AG04450 (cell line): ENCODE data around the gene HEATR5A. TPM values are rescaled to one million over a fixed set of nuclear protein-coding genes. Genes with fewer than 3 reads are reported as not detected.
"Not testable (repeated sequence)": the region's sequence is repeated elsewhere in the genome, so short reads cannot be mapped to it uniquely, and the experiment has no call there.

ENCODE experiments used
- CTCF ChIA-PET: fragments of 300-600, 350-600 bp; formaldehyde crosslinking; extraction: SDS; loops from one replicate; lab custom pipeline; 2022; ENCODE audit warnings: antibody characterized with exemption, inconsistent platforms; lab: Charles Lee
- POLR2A ChIA-PET: fragments of 350-600 bp; formaldehyde crosslinking; extraction: SDS; loops from one replicate; lab custom pipeline; 2021; ENCODE audit warnings: antibody characterized with exemption, inconsistent platforms; lab: Yijun Ruan, JAX
- DNase-seq: peaks from one replicate; pipeline ENCODE4 v3.0.0-alpha.2; 2011; ENCODE audit warnings: low read depth, low spot score
- H3K27ac ChIP-seq: one replicate; pipeline ENCODE4 v1.5.1; 2012; ENCODE audit warnings: low read depth, low read length, control low read depth
- H3K27me3 ChIP-seq: one replicate; pipeline ENCODE4 v1.6.0; 2012; ENCODE audit warnings: low read length; ENCODE audit not compliant: control insufficient read depth, insufficient read depth
- H3K4me3 ChIP-seq: 2 replicates; pipeline ENCODE4 v1.5.1; 2011; ENCODE audit warnings: mild to moderate bottlenecking, low read depth, low read length, control low read depth
- H3K9me3 ChIP-seq: 2 replicates; pipeline ENCODE4 v1.5.1; 2012; ENCODE audit warnings: low read length; ENCODE audit not compliant: control insufficient read depth, insufficient read depth
- polyA plus RNA-seq: library from polyadenylated mRNA; depleted of rRNA; stranded (reverse); fragments of >200 nt; gene quantifications from 2 replicates; pipeline ENCODE4 v1.2.3, GENCODE V29; 2011
- TF ChIP-seq, protein P1 (sequence below): IDR thresholded peaks from 2 replicates; pipeline ENCODE4 v1.5.1; 2011; ENCODE audit warnings: low read depth, low read length, control low read depth, inconsistent platforms

Gene HEATR5A
- polyA plus RNA-seq, 1 experiment, result 35.4 TPM

DNA sequence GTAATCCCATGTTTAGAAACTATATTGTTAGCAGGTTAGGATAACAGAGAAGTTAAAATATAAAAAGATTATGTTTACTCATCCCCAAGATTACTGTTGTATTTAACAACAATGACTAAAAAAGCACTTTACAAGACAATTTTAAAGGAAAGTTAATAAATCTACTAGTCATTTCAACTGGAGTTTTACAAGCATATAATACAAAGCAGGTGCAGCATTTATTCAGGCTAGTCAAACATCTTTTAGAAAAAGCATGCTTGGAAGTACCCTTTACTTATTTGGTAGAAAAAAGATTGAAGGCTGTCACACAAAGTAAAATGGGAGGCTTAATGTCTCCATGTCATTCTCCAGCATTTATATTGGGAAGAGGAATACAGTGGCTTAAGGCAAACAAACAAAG lies 80.6 kb downstream of the HEATR5A start:
- ChIA-PET POLR2A (no interaction called here), CTCF (interaction anchor here (1.1 kb wide), 1 partner anchor 15 kb away, joined by 4 read pairs; no protein-coding TSS in a partner anchor)
- TF ChIP-seq, protein P1, sequence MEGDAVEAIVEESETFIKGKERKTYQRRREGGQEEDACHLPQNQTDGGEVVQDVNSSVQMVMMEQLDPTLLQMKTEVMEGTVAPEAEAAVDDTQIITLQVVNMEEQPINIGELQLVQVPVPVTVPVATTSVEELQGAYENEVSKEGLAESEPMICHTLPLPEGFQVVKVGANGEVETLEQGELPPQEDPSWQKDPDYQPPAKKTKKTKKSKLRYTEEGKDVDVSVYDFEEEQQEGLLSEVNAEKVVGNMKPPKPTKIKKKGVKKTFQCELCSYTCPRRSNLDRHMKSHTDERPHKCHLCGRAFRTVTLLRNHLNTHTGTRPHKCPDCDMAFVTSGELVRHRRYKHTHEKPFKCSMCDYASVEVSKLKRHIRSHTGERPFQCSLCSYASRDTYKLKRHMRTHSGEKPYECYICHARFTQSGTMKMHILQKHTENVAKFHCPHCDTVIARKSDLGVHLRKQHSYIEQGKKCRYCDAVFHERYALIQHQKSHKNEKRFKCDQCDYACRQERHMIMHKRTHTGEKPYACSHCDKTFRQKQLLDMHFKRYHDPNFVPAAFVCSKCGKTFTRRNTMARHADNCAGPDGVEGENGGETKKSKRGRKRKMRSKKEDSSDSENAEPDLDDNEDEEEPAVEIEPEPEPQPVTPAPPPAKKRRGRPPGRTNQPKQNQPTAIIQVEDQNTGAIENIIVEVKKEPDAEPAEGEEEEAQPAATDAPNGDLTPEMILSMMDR, result no peak
- Histone ChIP-seq H3K4me3 (no peak overlapping the region), H3K27me3 (no peaks in the 10 kb centered on the region), H3K9me3 (no peaks in the 10 kb centered on the region), H3K27ac (no peak overlapping the region)
- DNase-seq, result no peak

- Histone ChIP-seq H3K27me3 (no peaks in the 10 kb centered on the region), H3K4me3 (no peak overlapping the region), H3K27ac (no peak overlapping the region), H3K9me3 (peaks cover 4% of the 10 kb centered on the region; the same call in 1 of the 2 replicates)
- no peak for DNase-seq
- TF ChIP-seq, protein P1, result no peak
- POLR2A ChIA-PET, result no interaction called here
- CTCF ChIA-PET, result interaction anchor here (1.4 kb wide), 1 partner anchor 19 kb away, joined by 4 read pairs; no protein-coding TSS in a partner anchor
These were observed 83.0 kb downstream of the HEATR5A start for GRCh38 chr14:31337331-31337730.

DNA sequence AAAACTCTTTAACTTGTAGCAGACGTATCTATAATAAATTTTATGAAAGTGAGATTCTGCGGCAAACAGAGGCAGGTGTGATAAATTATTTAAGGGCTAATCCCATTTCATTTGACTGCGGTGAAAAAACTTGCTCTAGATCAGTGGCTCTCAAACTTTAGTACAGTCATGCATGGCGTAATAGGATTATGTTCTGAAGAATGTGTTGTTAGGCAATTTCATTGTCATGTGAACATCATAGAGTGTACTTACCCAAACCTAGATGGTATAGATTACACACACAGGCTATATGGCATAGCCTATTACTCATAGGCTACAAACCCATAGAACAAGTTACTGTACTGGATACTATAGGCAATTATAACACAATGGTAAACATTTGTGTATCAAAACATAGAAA lies 83.7 kb downstream of the HEATR5A start:
- H3K4me3 ChIP-seq, result no peak overlapping the region
- H3K27me3 ChIP-seq, result no peaks in the 10 kb centered on the region
- TF ChIP-seq, protein P1, result no peak
- no peak overlapping the region for H3K27ac ChIP-seq
- DNase-seq, result peak; percentile 18
- CTCF ChIA-PET, result interaction anchor here (0.8 to 1.4 kb wide), 2 partner anchors 20 to 356 kb away, joined by 3 to 4 read pairs; no protein-coding TSS in a partner anchor
- peaks cover 4% of the 10 kb centered on the region; the same call in 1 of the 2 replicates for H3K9me3 ChIP-seq
- POLR2A ChIA-PET, result no interaction called here

GRCh38 chr14:31331395-31331794 lies 89.0 kb downstream of the HEATR5A start:
- CTCF ChIA-PET, DNase-seq, H3K4me3 ChIP-seq, POLR2A ChIA-PET, H3K27me3 ChIP-seq, H3K27ac ChIP-seq: not testable (repeated sequence)
- peaks cover 13% of the 10 kb centered on the region for H3K9me3 ChIP-seq

GRCh38 chr14:31329876-31330521 lies 90.4 kb downstream of the HEATR5A start:
- H3K27me3 ChIP-seq, CTCF ChIA-PET, H3K27ac ChIP-seq, DNase-seq, H3K4me3 ChIP-seq, POLR2A ChIA-PET: not testable (repeated sequence)
- H3K9me3 ChIP-seq, result peaks cover 13% of the 10 kb centered on the region

- H3K9me3 ChIP-seq, result peaks cover 9% of the 10 kb centered on the region
- H3K27ac ChIP-seq, result no peak overlapping the region
- no peaks in the 10 kb centered on the region for H3K27me3 ChIP-seq
- ChIA-PET POLR2A (no interaction called here), CTCF (interaction anchor here (0.6 kb wide), 1 partner anchor 10 kb away, joined by 3 read pairs; no protein-coding TSS in a partner anchor)
- no peak for DNase-seq
- TF ChIP-seq, protein P1, result no peak
- H3K4me3 ChIP-seq, result no peak overlapping the region
These were observed 94.2 kb downstream of the HEATR5A start for GRCh38 chr14:31326111-31326510.
